Stimulated activated CD4-positive, alpha-beta T cell treated with anti-CD3 and anti-CD28 coated beads, Interleukin-2, amount 100 ng/mL, for 4 hours (primary cell): ENCODE measurements around the gene PCNX1.
"Not testable (repeated sequence)": the region's sequence is repeated elsewhere in the genome, so short reads cannot be mapped to it uniquely, and the experiment has no call there.

ENCODE experiments used
- DNase-seq: peaks from one replicate; pipeline ENCODE4 v3.0.0-alpha.2; 2020; ENCODE audit warnings: low read depth

PCNX1 gene

GRCh38 chr14:71019917-71020316, 112.7 kb downstream of the PCNX1 start:
- DNase-seq = not testable (repeated sequence)

GRCh38 chr14:71021347-71022011, 114.2 kb downstream of the PCNX1 start:
- no peak for DNase-seq

GRCh38 chr14:71022012-71022869, 115.0 kb downstream of the PCNX1 start:
- DNase-seq = no peak

GRCh38 chr14:71022939-71023338, 115.7 kb downstream of the PCNX1 start:
- no peak for DNase-seq

GRCh38 chr14:71029236-71029781, 122.0 kb downstream of the PCNX1 start:
- DNase-seq = no peak

GRCh38 chr14:71031000-71031399, 123.7 kb downstream of the PCNX1 start:
- no peak for DNase-seq

GRCh38 chr14:71036433-71036832, 129.2 kb downstream of the PCNX1 start:
- no peak for DNase-seq

GRCh38 chr14:71048393-71048792, 141.1 kb downstream of the PCNX1 start:
- no peak for DNase-seq

- no peak for DNase-seq
Measured at GRCh38 chr14:71049435-71050133, 142.3 kb downstream of the PCNX1 start.

- no peak for DNase-seq
Measured at GRCh38 chr14:71050227-71050823, 143.1 kb downstream of the PCNX1 start.

DNA sequence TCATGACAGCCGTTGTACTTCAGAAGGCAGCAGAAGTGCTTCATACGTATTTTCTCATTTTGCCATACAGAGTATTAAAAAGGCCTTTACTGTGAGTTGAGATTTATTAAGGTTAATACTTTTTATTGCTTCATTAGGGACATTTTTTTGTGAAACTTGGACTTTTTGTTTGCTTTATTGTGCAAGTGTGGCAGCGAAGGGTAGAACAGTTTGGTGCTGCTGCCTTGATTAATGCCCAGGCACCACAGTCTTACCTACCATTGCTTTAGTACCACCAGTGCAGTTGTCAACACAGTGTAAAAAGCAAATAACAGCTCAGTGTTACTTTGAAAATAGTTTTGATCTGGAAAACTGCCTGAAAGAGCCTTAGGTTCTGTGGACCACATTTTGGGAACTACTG, 147.4 kb downstream of the PCNX1 start:
- no peak for DNase-seq

DNA sequence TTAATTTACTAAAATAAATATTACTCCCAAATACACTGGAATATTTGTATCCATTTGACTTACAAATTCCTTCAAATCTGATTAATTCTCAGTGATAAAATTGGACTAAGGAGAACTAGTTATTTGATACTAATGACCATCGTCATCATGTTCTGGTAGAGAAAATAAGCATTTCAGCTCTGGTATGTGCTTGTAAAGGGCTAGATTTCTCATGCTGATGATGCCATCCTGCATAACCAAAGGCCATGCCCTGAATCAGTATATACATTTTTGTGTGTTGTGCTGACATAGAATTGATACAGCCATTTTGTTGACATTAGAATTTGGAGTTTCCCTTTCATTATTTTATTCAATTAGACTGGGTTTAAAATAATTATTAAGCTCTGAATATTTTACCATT, 148.9 kb downstream of the PCNX1 start:
- no peak for DNase-seq

DNA sequence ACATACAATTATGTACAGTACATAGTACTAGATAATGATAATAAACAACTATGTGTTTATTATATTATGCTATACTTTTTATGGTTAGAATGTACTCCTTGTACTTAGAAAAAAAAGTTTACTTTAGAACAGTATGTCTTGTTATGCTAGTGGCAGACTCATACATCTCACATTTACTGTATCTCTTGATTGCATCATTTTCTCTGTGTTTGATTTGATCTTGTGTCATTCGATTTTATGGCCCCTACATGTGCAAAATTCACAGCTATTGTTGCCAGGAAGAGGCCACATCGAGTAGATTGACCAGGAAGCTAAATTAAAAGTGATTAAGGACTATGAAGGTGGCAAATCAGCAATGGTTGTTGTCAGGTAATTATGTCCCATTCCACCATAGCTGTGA, 153.0 kb downstream of the PCNX1 start:
- DNase-seq = no peak

- no peak for DNase-seq
Measured at GRCh38 chr14:71060825-71061455, 153.7 kb downstream of the PCNX1 start.

GRCh38 chr14:71061458-71061857, 154.2 kb downstream of the PCNX1 start:
- no peak for DNase-seq

- DNase-seq = no peak
Measured at GRCh38 chr14:71062581-71063303, 155.5 kb downstream of the PCNX1 start.

DNA sequence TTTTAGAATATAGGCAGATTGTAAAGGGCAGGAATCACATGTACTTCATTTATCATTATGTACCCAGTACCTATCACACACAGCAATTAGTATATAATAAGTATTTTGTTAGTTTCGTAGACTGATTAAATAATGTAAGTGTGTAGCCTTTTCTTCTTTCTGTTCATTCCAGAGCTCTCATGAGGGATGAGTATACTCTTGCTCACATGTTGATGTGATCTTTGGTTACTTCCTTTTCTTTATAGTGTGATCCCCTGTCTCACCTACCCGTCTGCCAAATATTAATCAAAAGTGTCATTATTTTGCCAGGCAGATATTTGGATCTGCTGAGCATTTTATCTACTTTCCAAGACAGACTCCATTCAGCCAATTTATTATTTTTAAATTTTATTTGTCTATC, 156.1 kb downstream of the PCNX1 start:
- DNase-seq = no peak

GRCh38 chr14:71064747-71065146, 157.5 kb downstream of the PCNX1 start:
- DNase-seq = not testable (repeated sequence)

GRCh38 chr14:71070169-71070568, 162.9 kb downstream of the PCNX1 start:
- DNase-seq = no peak

DNA sequence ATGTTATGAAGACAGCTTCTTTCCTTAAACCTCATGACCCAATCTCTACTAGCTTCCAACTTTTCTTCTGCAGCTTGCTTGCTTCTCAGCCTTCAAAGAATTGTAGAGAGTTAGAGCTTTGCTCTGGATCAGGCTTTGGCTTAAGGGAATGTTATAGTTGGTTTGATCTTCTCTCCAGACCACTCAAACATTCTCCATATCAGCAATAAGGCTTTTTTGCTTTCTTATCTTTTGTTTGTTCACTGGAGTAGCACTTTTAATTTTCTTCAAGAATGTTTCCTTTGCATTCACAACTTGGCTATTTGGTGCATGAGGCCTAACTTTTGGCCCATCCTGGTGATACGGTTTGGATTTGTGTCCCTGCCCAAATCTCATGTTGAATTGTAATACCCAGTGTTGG, 163.8 kb downstream of the PCNX1 start:
- no peak for DNase-seq
